GM18858 (cell line): Measurements from ENCODE around the gene HNRNPA3.

ENCODE experiments used
- ATAC-seq: cut with Tn5 transposase; IDR thresholded peaks from one replicate; pipeline ENCODE4 v1.9.1; 2021; ENCODE audit not compliant: unreplicated experiment

HNRNPA3 gene

DNA sequence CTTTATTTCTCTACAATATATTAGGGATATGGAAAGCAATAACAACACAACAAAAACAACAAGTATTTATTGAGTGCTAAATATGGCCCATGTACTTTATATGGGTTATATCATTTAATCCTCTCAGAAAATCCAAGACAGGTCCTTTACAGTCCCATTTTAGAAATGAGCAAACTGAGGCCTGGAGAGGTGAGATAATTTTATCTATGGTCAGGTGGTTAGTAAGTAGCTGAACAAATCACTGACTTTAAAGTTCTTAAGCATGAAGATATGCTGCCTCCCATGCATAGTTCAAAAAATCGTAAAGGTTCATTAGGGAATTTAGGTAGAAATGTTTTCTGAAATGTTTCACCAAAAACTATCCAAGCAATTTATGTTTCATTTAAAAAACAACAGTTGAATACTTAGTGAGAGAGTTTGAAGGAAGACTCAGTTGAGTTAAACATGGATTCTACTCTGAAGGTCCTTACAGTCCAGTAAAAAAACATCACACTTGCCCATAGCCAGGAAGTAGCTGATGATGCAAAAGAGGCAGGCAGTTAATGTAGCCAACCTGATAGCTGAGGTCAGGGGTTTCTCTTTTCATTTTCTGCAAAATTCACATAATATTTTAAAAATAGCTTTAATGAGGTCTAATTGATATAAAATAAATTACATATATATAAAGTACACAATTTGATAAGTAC, 59.5 kb downstream of the HNRNPA3 start:
- ATAC-seq = no peak

DNA sequence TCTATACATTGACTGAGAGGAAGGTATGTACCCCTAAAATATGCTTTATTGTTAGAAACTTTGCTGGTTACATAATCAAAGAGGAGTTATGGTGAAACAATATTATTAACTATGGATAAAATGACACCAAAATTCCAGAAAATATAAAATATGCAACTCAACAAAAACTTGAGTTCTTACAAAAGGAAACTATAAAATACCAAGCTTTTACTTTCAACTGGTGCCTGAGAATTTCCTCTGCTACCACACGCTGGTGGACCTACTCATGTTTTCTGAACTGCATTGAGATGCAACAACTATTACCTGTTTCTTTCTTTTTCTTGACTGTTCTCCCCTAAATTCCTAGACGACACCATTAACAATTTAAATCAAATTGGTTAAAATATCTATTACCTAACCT, 60.2 kb downstream of the HNRNPA3 start:
- ATAC-seq = no peak

DNA sequence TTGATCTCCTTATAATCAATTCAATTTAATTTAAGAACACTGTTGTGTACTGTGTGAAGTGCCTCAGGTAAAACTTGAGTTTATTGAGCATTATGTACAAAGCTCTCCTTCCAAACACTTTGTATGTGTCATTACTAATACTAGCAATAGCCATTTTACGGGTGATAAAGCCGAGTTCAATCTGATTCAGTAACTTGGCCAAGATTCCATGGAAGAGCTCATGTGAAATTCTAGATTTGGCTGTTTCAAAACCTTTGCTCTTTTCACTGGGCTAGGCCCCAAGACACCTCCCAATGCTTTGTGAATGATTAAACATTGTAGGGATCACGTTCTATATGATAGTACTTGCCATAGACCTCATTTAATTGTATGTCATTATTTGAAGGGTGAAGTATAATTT, 60.8 kb downstream of the HNRNPA3 start:
- no peak for ATAC-seq
